Aorta (tissue), 5 donors: ENCODE measurements around the gene TP73. TPM values are rescaled to one million over a fixed set of nuclear protein-coding genes. Genes with fewer than 3 reads are reported as not detected.

Experiments used
- ATAC-seq: fragments of 200-7000 bp; cut with Tn5 transposase; one replicate; pipeline ENCODE4 v1.9.1; 2022; ENCODE audit warnings: moderate library complexity; ENCODE audit not compliant: low FRiP score
- DNase-seq, 2 donors: peaks; one replicate each; pipeline ENCODE4 v3.0.0-alpha.2; 2020
- H3K27ac ChIP-seq, 2 donors: one replicate each; pipeline ENCODE4 v1.5.1; 2013; ENCODE audit warnings: low read length in 2 of 2, mild to moderate bottlenecking in 2 of 2, moderate library complexity in 2 of 2, control low read depth in 1 of 2, inconsistent platforms in 1 of 2, low read depth in 1 of 2
- H3K27me3 ChIP-seq, 2 donors: one replicate each; pipeline ENCODE4 v1.6.1; 2013; ENCODE audit warnings: control low read depth in 1 of 2, low read length in 1 of 2, mild to moderate bottlenecking in 1 of 2, moderate library complexity in 1 of 2; ENCODE audit not compliant: insufficient read depth in 2 of 2, control insufficient read depth in 1 of 2
- H3K36me3 ChIP-seq, 2 donors: one replicate each; pipeline ENCODE4 v1.6.1; 2013; ENCODE audit warnings: control low read depth in 1 of 2, low read length in 1 of 2, mild to moderate bottlenecking in 1 of 2; ENCODE audit not compliant: insufficient read depth in 2 of 2, control insufficient read depth in 1 of 2
- H3K4me1 ChIP-seq, 2 donors: one replicate each; pipeline ENCODE4 v1.6.1; 2013; ENCODE audit warnings: low read length in 2 of 2, control low read depth in 1 of 2, mild to moderate bottlenecking in 1 of 2, moderate library complexity in 1 of 2; ENCODE audit not compliant: insufficient read depth in 2 of 2, control insufficient read depth in 1 of 2
- H3K4me3 ChIP-seq, 2 donors: one replicate each; pipeline ENCODE4 v1.5.1; 2013; ENCODE audit warnings: low read length in 2 of 2, control low read depth in 1 of 2, mild to moderate bottlenecking in 1 of 2
- H3K9me3 ChIP-seq: one replicate; pipeline ENCODE4 v1.6.1; 2013; ENCODE audit warnings: mild to moderate bottlenecking, low read length; ENCODE audit not compliant: control insufficient read depth
- WGBS, 2 donors: extraction: QIAGEN DNeasy Blood & Tissue Kit; methylation state at CpG; one replicate each; pipeline ENCODE4 v1.1.7; 2013; 5-methylcytosine and 5-hydroxymethylcytosine counted together
- intact Hi-C, 2 donors: fragments of 100-400 bp; cut with DNase I; formaldehyde crosslinking; loops; one replicate each; pipeline versions ENCODE4 v1.14.2 to v1.15.0; 2022
- polyA plus RNA-seq, 2 donors: library from polyadenylated mRNA; stranded (reverse); fragments of 200-250 nt; gene quantifications; one replicate each; pipeline ENCODE4 v1.2.3, GENCODE V29; 2013
- total RNA-seq, 2 donors: library from RNA; stranded (reverse); fragmentation: NEBNext Ultra II Directional; extraction: Animal tissue kit (Norgen Biotek cat#: 25700); gene quantifications; one replicate each; pipeline ENCODE4 v1.2.1, GENCODE V29; 2021
- donor health status: healthy with polysubstance abuse.
- donor health status: Bipolar disorder and iron deficiency.
- donor health status: DM: no; HTN: no; CAD: no.
- donor health status: DM: no; HTN: no; CAD: no.
- donor health status: DM: yes; HTN: yes; CAD: no.

The TP73 gene
- total and polyA plus RNA-seq, 4 donors: 0.18 to 0.38 TPM; not detected in 2

- Histone ChIP-seq H3K4me1 (no peaks in the 10 kb centered on the region), H3K36me3 (no peaks in the 10 kb centered on the region), H3K27me3 (no peaks in the 10 kb centered on the region), H3K4me3 (no peak overlapping the region), H3K9me3 (no peaks in the 10 kb centered on the region), H3K27ac (no peak overlapping the region)
- WGBS, 2 donors: 98 to 100% methylated on average over 1 of the region's 1 CpG
- ATAC-seq (no peak), DNase-seq (no peak)
- intact Hi-C loops: no loop called here
Measured at GRCh38 chr1:3683197-3683596, 30.9 kb downstream of the TP73 start.

GRCh38 chr1:3683992-3684391 is 31.7 kb downstream of the TP73 start:
- no peaks in the 10 kb centered on the region for H3K27me3 ChIP-seq
- no peaks in the 10 kb centered on the region for H3K9me3 ChIP-seq
- H3K4me3 ChIP-seq: no peak overlapping the region
- H3K27ac ChIP-seq: no peak overlapping the region
- H3K4me1 ChIP-seq: no peaks in the 10 kb centered on the region
- no peak for ATAC-seq
- intact Hi-C loops: no loop called here
- DNase-seq: no peak
- H3K36me3 ChIP-seq: no peaks in the 10 kb centered on the region
- WGBS, 2 donors: 18 to 34% methylated on average over 22 to 26 of the region's 26 CpGs

- 91 to 92% methylated on average over 14 of the region's 14 CpGs for WGBS, 2 donors
- Histone ChIP-seq H3K27ac (no peak overlapping the region), H3K4me3 (no peak overlapping the region), H3K36me3 (no peaks in the 10 kb centered on the region), H3K9me3 (no peaks in the 10 kb centered on the region), H3K4me1 (no peaks in the 10 kb centered on the region), H3K27me3 (no peaks in the 10 kb centered on the region)
- no peak for DNase-seq
- intact Hi-C loops: no loop called here
- ATAC-seq: no peak
Measured at GRCh38 chr1:3685222-3685621, 32.9 kb downstream of the TP73 start.

- Histone ChIP-seq H3K36me3 (no peaks in the 10 kb centered on the region), H3K27me3 (no peaks in the 10 kb centered on the region), H3K27ac (no peak overlapping the region), H3K9me3 (no peaks in the 10 kb centered on the region), H3K4me1 (no peaks in the 10 kb centered on the region), H3K4me3 (no peak overlapping the region)
- no peak for DNase-seq
- ATAC-seq: no peak
- intact Hi-C loops: no loop called here
- WGBS, 2 donors: 91 to 95% methylated on average over 14 to 19 of the region's 19 CpGs
Measured at GRCh38 chr1:3685906-3686305, 33.6 kb downstream of the TP73 start.

GRCh38 chr1:3687504-3687903 is 35.2 kb downstream of the TP73 start:
- Histone ChIP-seq H3K27ac (no peak overlapping the region), H3K9me3 (no peaks in the 10 kb centered on the region), H3K36me3 (no peaks in the 10 kb centered on the region), H3K27me3 (no peaks in the 10 kb centered on the region), H3K4me3 (no peak overlapping the region), H3K4me1 (no peaks in the 10 kb centered on the region)
- WGBS, 2 donors: 90 to 91% methylated on average over 10 to 12 of the region's 12 CpGs
- ATAC-seq: no peak
- intact Hi-C loops: no loop called here
- DNase-seq: no peak

GRCh38 chr1:3688356-3689137 is 36.2 kb downstream of the TP73 start:
- Histone ChIP-seq H3K9me3 (no peaks in the 10 kb centered on the region), H3K27me3 (no peaks in the 10 kb centered on the region), H3K4me1 (no peaks in the 10 kb centered on the region), H3K4me3 (no peak overlapping the region), H3K27ac (no peak overlapping the region), H3K36me3 (no peaks in the 10 kb centered on the region)
- intact Hi-C loops: no loop called here
- WGBS, 2 donors: 68 to 73% methylated on average over 29 of the region's 29 CpGs
- ATAC-seq: no peak
- no peak for DNase-seq

GRCh38 chr1:3689138-3689750 is 36.9 kb downstream of the TP73 start:
- intact Hi-C loops: no loop called here
- H3K27me3 ChIP-seq: no peaks in the 10 kb centered on the region
- 71 to 78% methylated on average over 19 of the region's 19 CpGs for WGBS, 2 donors
- no peaks in the 10 kb centered on the region for H3K36me3 ChIP-seq
- H3K27ac ChIP-seq: no peak overlapping the region
- no peak overlapping the region for H3K4me3 ChIP-seq
- no peaks in the 10 kb centered on the region for H3K9me3 ChIP-seq
- DNase-seq (no peak), ATAC-seq (no peak)
- no peaks in the 10 kb centered on the region for H3K4me1 ChIP-seq

- Histone ChIP-seq H3K36me3 (no peaks in the 10 kb centered on the region), H3K4me1 (no peaks in the 10 kb centered on the region), H3K27me3 (no peaks in the 10 kb centered on the region), H3K4me3 (no peak overlapping the region), H3K27ac (no peak overlapping the region), H3K9me3 (no peaks in the 10 kb centered on the region)
- intact Hi-C loops: no loop called here
- ATAC-seq (no peak), DNase-seq (no peak)
- 94 to 95% methylated on average over 49 to 50 of the region's 50 CpGs for WGBS, 2 donors
Measured at GRCh38 chr1:3690282-3691065, 38.2 kb downstream of the TP73 start.
